Measurements from ENCODE around the gene SSH2. TPM values are rescaled to one million over a fixed set of nuclear protein-coding genes. Genes with fewer than 3 reads are reported as not detected.

Gene SSH2
- total and polyA plus RNA-seq, 7 experiments from 2014 or later = 33.9 to 109 (median 76.2) TPM

DNA sequence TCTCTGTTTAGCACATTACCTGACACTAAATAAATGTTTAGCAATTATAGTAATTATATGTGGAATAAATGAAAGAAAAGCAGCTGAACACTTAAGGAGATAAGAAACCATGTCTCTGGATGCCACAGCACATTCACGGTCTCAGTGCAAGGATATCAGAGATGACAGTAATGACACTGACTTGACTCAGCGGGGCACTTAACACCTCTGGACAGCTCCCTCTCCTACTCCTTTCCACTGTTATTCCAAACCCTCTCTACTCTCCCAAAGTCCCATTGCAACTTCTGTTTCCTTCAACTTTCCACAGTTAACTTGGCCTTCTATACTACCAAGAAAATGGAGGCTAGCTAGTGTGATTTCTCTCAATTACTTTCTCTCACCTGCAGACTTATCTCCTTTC, 214.3 kb downstream of the SSH2 start:
- no peak overlapping the region for H3K4me3 ChIP-seq (ENCODE audit: low read length)
- ChIA-PET CTCF (no interaction called here), POLR2A (interaction anchor here (0.8 to 2.2 kb wide), 2 partner anchors 11 to 16 kb away, joined by 3 to 7 read pairs; no protein-coding TSS in a partner anchor)
- no peaks in the 10 kb centered on the region for H3K27me3 Mint-ChIP-seq
- no peak for DNase-seq
- H3K27ac ChIP-seq (ENCODE audit: low read depth, low read length) = no peak overlapping the region
- H3K9me3 ChIP-seq (ENCODE audit: control insufficient read depth in 2 of 3, low read length in 3 of 3) = no peaks in the 10 kb centered on the region
- peak overlapping the region in 8 of 9 donors; percentile 27 to 96 (median 85) for H3K27ac Mint-ChIP-seq
- H3K9me3 Mint-ChIP-seq = peaks cover 0 to 6% (median 0%) of the 10 kb centered on the region in 11 donors
- H3K27me3 ChIP-seq (ENCODE audit: control insufficient read depth in 2 of 2, insufficient read depth in 2 of 2, low read length in 2 of 2) = no peaks in the 10 kb centered on the region
- peaks cover 11 to 52% (median 31%) of the 10 kb centered on the region in 5 donors for H3K36me3 Mint-ChIP-seq
- peaks cover 42 to 98% (median 88%) of the 10 kb centered on the region in 7 donors for H3K4me1 Mint-ChIP-seq
- ATAC-seq = no peak
- H3K36me3 ChIP-seq (ENCODE audit: control insufficient read depth in 2 of 3, insufficient read depth in 3 of 3, low read length in 3 of 3) = no peaks in the 10 kb centered on the region
- intact Hi-C loops (cut with micrococcal nuclease) = no loop called here
- peak overlapping the region in 4 of 10 donors; percentile 36 to 43 (median 39) for H3K4me3 Mint-ChIP-seq
- H3K4me1 ChIP-seq (ENCODE audit: control insufficient read depth in 2 of 2, insufficient read depth in 2 of 2, low read length in 2 of 2) = peaks cover 9 to 30% of the 10 kb centered on the region in 2 donors

DNA sequence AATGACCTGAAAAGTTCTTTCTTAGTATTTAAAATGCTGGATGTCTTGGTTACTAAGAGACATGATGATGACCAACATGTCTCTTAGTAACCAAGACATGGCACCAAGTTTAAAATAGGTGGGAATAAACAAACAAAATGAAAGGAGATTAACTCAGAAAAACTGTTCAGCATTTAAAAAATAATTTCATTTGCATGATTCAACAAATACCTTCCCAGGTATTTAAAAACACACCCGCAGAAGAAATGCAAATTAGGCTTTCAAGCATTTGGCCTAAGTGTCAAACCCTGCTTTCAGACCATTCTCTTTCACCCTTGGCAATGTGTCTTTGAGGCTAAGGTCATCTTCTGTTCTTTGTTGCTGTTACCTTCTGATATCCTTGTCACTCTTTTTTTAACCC, 215.9 kb downstream of the SSH2 start:
- H3K4me1 Mint-ChIP-seq = peaks cover 50 to 99% (median 90%) of the 10 kb centered on the region in 7 donors
- peak overlapping the region in 8 of 10 donors; percentile 1 to 51 (median 30) for H3K4me3 Mint-ChIP-seq
- H3K4me1 ChIP-seq (ENCODE audit: control insufficient read depth in 2 of 2, insufficient read depth in 2 of 2, low read length in 2 of 2) = peaks cover 9 to 23% of the 10 kb centered on the region in 2 donors
- DNase-seq = no peak
- H3K27ac Mint-ChIP-seq = peak overlapping the region; percentile 22 to 96 (median 86)
- peaks cover 0 to 6% (median 0%) of the 10 kb centered on the region in 11 donors for H3K9me3 Mint-ChIP-seq
- H3K27me3 Mint-ChIP-seq = no peaks in the 10 kb centered on the region
- CTCF ChIA-PET = no interaction called here
- no peak overlapping the region for H3K27ac ChIP-seq (ENCODE audit: low read depth, low read length)
- H3K36me3 ChIP-seq (ENCODE audit: control insufficient read depth in 2 of 3, insufficient read depth in 3 of 3, low read length in 3 of 3) = no peaks in the 10 kb centered on the region
- H3K9me3 ChIP-seq (ENCODE audit: control insufficient read depth in 2 of 3, low read length in 3 of 3) = no peaks in the 10 kb centered on the region
- H3K36me3 Mint-ChIP-seq = peaks cover 11 to 48% (median 36%) of the 10 kb centered on the region in 5 donors
- ATAC-seq = no peak
- no peaks in the 10 kb centered on the region for H3K27me3 ChIP-seq (ENCODE audit: control insufficient read depth in 2 of 2, insufficient read depth in 2 of 2, low read length in 2 of 2)
- POLR2A ChIA-PET = interaction anchor here (2.0 to 2.2 kb wide), 2 partner anchors 9 to 10 kb away, joined by 7 to 8 read pairs; no protein-coding TSS in a partner anchor
- no peak overlapping the region for H3K4me3 ChIP-seq (ENCODE audit: low read length)
- intact Hi-C loops (cut with micrococcal nuclease) = no loop called here

- Histone ChIP-seq H3K9me3 (ENCODE audit: control insufficient read depth in 2 of 3, low read length in 3 of 3) (no peaks in the 10 kb centered on the region), H3K4me1 (ENCODE audit: control insufficient read depth in 2 of 2, insufficient read depth in 2 of 2, low read length in 2 of 2) (peaks cover 9 to 18% of the 10 kb centered on the region in 2 donors), H3K36me3 (ENCODE audit: control insufficient read depth in 2 of 3, insufficient read depth in 3 of 3, low read length in 3 of 3) (no peaks in the 10 kb centered on the region), H3K27me3 (ENCODE audit: control insufficient read depth in 2 of 2, insufficient read depth in 2 of 2, low read length in 2 of 2) (no peaks in the 10 kb centered on the region), H3K4me3 (ENCODE audit: low read length) (no peak overlapping the region), H3K27ac (ENCODE audit: low read depth, low read length) (peak overlapping the region; percentile 9)
- Mint-ChIP-seq H3K4me3 (peak overlapping the region in 8 of 10 donors; percentile 1 to 64 (median 23)), H3K27ac (peak overlapping the region; percentile 44 to 96 (median 86)), H3K9me3 (peaks cover 0 to 6% (median 0%) of the 10 kb centered on the region in 11 donors), H3K27me3 (no peaks in the 10 kb centered on the region), H3K4me1 (peaks cover 51 to 99% (median 90%) of the 10 kb centered on the region in 7 donors), H3K36me3 (peaks cover 11 to 48% (median 35%) of the 10 kb centered on the region in 5 donors)
- DNase-seq (no peak), ATAC-seq (no peak)
- intact Hi-C loops (cut with micrococcal nuclease) = no loop called here
- POLR2A ChIA-PET = interaction anchor here (2.0 to 2.2 kb wide), 2 partner anchors 9 kb away, joined by 7 to 8 read pairs; no protein-coding TSS in a partner anchor
- CTCF ChIA-PET = no interaction called here
Observed at GRCh38 chr17:29713626-29714025, 216.4 kb downstream of the SSH2 start.

DNA sequence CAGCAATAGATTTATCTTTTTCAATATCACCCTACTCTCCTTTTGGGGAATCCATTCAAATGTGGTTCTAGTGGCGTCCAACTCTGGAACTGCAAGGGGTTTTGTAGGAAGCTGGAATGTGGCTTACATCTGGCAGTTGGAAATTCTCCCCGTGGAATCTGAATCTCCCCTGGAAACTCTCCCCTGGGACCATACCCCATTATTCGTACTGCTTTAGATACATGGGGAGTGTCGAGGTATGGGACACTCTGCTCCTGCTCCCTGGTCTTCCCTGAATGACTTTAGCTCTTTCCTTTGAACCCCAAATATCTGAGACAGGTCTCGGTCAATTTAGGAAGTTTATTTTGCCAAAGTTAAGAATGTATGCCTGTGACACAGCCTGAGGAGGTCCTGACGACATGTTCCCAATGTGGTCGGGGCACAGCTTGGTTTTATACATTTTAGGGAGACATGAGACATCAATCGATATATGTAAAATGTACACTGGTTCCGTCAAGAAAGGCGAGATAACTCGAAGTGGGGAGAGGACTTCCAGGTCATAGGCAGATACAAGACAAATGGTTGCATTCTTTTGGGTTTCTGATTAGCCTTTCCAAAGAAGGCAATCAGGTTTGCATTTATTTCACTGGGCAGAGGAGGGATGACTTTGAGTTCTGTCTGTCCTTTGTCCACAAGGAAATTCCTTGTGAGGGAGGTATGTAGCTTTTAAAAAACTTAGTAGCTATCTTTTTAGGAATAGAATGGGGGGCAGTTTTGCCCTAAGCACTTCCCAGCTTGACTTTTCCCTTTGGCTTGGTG, 218.2 kb downstream of the SSH2 start:
- intact Hi-C loops (cut with micrococcal nuclease) = no loop called here
- DNase-seq (no peak), ATAC-seq (no peak)
- POLR2A ChIA-PET = interaction anchor here (0.6 to 1.6 kb wide), 6 partner anchors 10 to 47 kb away, joined by 3 to 5 read pairs (median 3); no protein-coding TSS in a partner anchor
- Histone ChIP-seq H3K36me3 (ENCODE audit: control insufficient read depth in 2 of 3, insufficient read depth in 3 of 3, low read length in 3 of 3) (no peaks in the 10 kb centered on the region), H3K4me3 (ENCODE audit: low read length) (no peak overlapping the region), H3K9me3 (ENCODE audit: control insufficient read depth in 2 of 3, low read length in 3 of 3) (no peaks in the 10 kb centered on the region), H3K4me1 (ENCODE audit: control insufficient read depth in 2 of 2, insufficient read depth in 2 of 2, low read length in 2 of 2) (peaks cover 23 to 25% of the 10 kb centered on the region in 2 donors), H3K27me3 (ENCODE audit: control insufficient read depth in 2 of 2, insufficient read depth in 2 of 2, low read length in 2 of 2) (no peaks in the 10 kb centered on the region), H3K27ac (ENCODE audit: low read depth, low read length) (no peak overlapping the region)
- CTCF ChIA-PET = interaction anchor here (0.6 to 2.8 kb wide), 3 partner anchors 11 to 96 kb away, joined by 3 to 10 read pairs (median 5); no protein-coding TSS in a partner anchor
- Mint-ChIP-seq H3K27me3 (no peaks in the 10 kb centered on the region), H3K4me3 (peak overlapping the region in 1 of 10 donors; percentile 51), H3K9me3 (peaks cover 0 to 5% (median 0%) of the 10 kb centered on the region in 11 donors), H3K4me1 (peaks cover 43 to 92% (median 77%) of the 10 kb centered on the region in 7 donors), H3K27ac (peak overlapping the region in 8 of 9 donors; percentile 33 to 96 (median 87)), H3K36me3 (peaks cover 10 to 37% (median 28%) of the 10 kb centered on the region in 5 donors)

DNA sequence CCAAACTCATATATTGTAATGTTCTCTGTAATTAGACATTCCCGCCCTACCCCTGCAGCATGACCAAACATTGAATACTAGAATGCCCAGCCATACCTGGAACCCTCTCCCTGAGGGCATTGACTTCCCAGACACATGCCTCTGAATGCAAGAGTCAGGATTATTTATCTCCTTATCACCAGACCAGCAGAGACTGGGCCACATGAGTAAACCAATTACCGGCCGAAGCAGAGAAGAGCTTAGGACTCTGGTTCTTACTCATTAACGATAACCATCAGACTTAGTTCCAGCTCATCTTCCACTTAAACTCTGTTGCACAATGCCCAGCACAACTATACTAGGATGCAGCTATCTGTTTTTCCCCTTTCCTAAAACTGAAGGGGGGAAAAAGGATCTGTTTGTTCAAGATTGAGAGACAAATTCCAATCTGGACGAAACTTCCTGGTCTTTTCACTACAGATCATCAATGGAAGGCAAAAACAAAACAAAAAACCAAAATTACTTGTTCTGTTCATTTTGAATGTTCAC, 219.1 kb downstream of the SSH2 start:
- H3K27me3 ChIP-seq (ENCODE audit: control insufficient read depth in 2 of 2, insufficient read depth in 2 of 2, low read length in 2 of 2) = no peaks in the 10 kb centered on the region
- H3K4me3 ChIP-seq (ENCODE audit: low read length) = no peak overlapping the region
- no peaks in the 10 kb centered on the region for H3K9me3 ChIP-seq (ENCODE audit: control insufficient read depth in 2 of 3, low read length in 3 of 3)
- no peak for DNase-seq
- H3K4me1 ChIP-seq (ENCODE audit: control insufficient read depth in 2 of 2, insufficient read depth in 2 of 2, low read length in 2 of 2) = peaks cover 29 to 30% of the 10 kb centered on the region in 2 donors
- peak overlapping the region in 1 of 10 donors; percentile 24 for H3K4me3 Mint-ChIP-seq
- H3K9me3 Mint-ChIP-seq = peaks cover 0 to 5% (median 0%) of the 10 kb centered on the region in 11 donors
- no peak for ATAC-seq
- intact Hi-C loops (cut with micrococcal nuclease) = no loop called here
- ChIA-PET POLR2A (interaction anchor here (0.8 to 1.6 kb wide), 3 partner anchors 13 to 26 kb away, joined by 3 to 5 read pairs (median 4); no protein-coding TSS in a partner anchor), CTCF (interaction anchor here (0.6 to 2.8 kb wide), 3 partner anchors 12 to 95 kb away, joined by 3 to 10 read pairs (median 5); no protein-coding TSS in a partner anchor)
- peak overlapping the region in 8 of 9 donors; percentile 69 to 96 (median 86) for H3K27ac Mint-ChIP-seq
- H3K36me3 ChIP-seq (ENCODE audit: control insufficient read depth in 2 of 3, insufficient read depth in 3 of 3, low read length in 3 of 3) = no peaks in the 10 kb centered on the region
- H3K36me3 Mint-ChIP-seq = peaks cover 4 to 33% (median 21%) of the 10 kb centered on the region in 5 donors
- peaks cover 37 to 92% (median 75%) of the 10 kb centered on the region in 7 donors for H3K4me1 Mint-ChIP-seq
- no peak overlapping the region for H3K27ac ChIP-seq (ENCODE audit: low read depth, low read length)
- H3K27me3 Mint-ChIP-seq = no peaks in the 10 kb centered on the region

- intact Hi-C loops (cut with micrococcal nuclease) = no loop called here
- no peaks in the 10 kb centered on the region for H3K27me3 Mint-ChIP-seq
- Histone ChIP-seq H3K4me1 (ENCODE audit: control insufficient read depth in 2 of 2, insufficient read depth in 2 of 2, low read length in 2 of 2) (peaks cover 33 to 34% of the 10 kb centered on the region in 2 donors), H3K9me3 (ENCODE audit: control insufficient read depth in 2 of 3, low read length in 3 of 3) (no peaks in the 10 kb centered on the region), H3K27me3 (ENCODE audit: control insufficient read depth in 2 of 2, insufficient read depth in 2 of 2, low read length in 2 of 2) (no peaks in the 10 kb centered on the region), H3K27ac (ENCODE audit: low read depth, low read length) (no peak overlapping the region), H3K36me3 (ENCODE audit: control insufficient read depth in 2 of 3, insufficient read depth in 3 of 3, low read length in 3 of 3) (no peaks in the 10 kb centered on the region), H3K4me3 (ENCODE audit: low read length) (no peak overlapping the region)
- H3K4me3 Mint-ChIP-seq = peak overlapping the region in 2 of 10 donors; percentile 2 to 24
- peaks cover 0 to 2% (median 0%) of the 10 kb centered on the region in 11 donors for H3K9me3 Mint-ChIP-seq
- ChIA-PET POLR2A (interaction anchor here (1.0 to 7.2 kb wide), 2 partner anchors 13 to 26 kb away, joined by 3 to 102 read pairs; no protein-coding TSS in a partner anchor), CTCF (interaction anchor here (2.8 kb wide), 1 partner anchor 12 kb away, joined by 10 read pairs; no protein-coding TSS in a partner anchor)
- peaks cover 0 to 28% (median 17%) of the 10 kb centered on the region in 5 donors for H3K36me3 Mint-ChIP-seq
- peak overlapping the region; percentile 68 to 96 (median 86) for H3K27ac Mint-ChIP-seq
- ATAC-seq = no peak
- DNase-seq = no peak
- H3K4me1 Mint-ChIP-seq = peaks cover 36 to 92% (median 74%) of the 10 kb centered on the region in 7 donors
Observed at GRCh38 chr17:29710520-29710884, 219.5 kb downstream of the SSH2 start.
